Brain microvascular endothelial cell (primary cell): ENCODE measurements around the gene C1orf50.

Source experiments
- DNase-seq: peaks from one replicate; pipeline ENCODE4 v3.0.0-alpha.2; 2020
- H3K27ac ChIP-seq: fragments of 250-450 bp; sonication (Bioruptor Pico); 2 replicates; pipeline ENCODE4 v1.5.1; 2020; ENCODE audit warnings: mild to moderate bottlenecking, moderate library complexity
- H3K27me3 ChIP-seq: fragments of 250-450 bp; sonication (Bioruptor Pico); replicated peaks from 2 replicates; pipeline ENCODE4 v1.5.1; 2020; ENCODE audit warnings: mild to moderate bottlenecking
- H3K36me3 ChIP-seq: fragments of 250-450 bp; sonication (Bioruptor Pico); replicated peaks from 2 replicates; pipeline ENCODE4 v1.5.1; 2020; ENCODE audit warnings: mild to moderate bottlenecking
- H3K4me3 ChIP-seq: 2 replicates; pipeline ENCODE4 v1.5.1; 2011; ENCODE audit warnings: low read depth, mild to moderate bottlenecking, control low read depth, low read length, moderate library complexity
- in situ Hi-C: cut with HindIII; loops from 2 replicates; pipeline ENCODE4 v1.10.0; 2017; ENCODE audit warnings: low sequenced_read_pairs, low pct_ligation_motif_present
- TF ChIP-seq, protein P1 (sequence below): IDR thresholded peaks from 2 replicates; pipeline ENCODE4 v1.5.1; 2011; ENCODE audit warnings: low read depth, mild to moderate bottlenecking, moderate library complexity, low read length, control low read depth, inconsistent platforms; ENCODE audit errors: missing control alignments

C1orf50 gene

GRCh38 chr1:42761567-42761966 lies 5.5 kb upstream of the C1orf50 start:
- Histone ChIP-seq H3K36me3 (peaks cover 48% of the 10 kb centered on the region), H3K27ac (no peak overlapping the region), H3K4me3 (no peak overlapping the region), H3K27me3 (no peaks in the 10 kb centered on the region)
- in situ Hi-C loops = no loop called here
- TF ChIP-seq, protein P1, sequence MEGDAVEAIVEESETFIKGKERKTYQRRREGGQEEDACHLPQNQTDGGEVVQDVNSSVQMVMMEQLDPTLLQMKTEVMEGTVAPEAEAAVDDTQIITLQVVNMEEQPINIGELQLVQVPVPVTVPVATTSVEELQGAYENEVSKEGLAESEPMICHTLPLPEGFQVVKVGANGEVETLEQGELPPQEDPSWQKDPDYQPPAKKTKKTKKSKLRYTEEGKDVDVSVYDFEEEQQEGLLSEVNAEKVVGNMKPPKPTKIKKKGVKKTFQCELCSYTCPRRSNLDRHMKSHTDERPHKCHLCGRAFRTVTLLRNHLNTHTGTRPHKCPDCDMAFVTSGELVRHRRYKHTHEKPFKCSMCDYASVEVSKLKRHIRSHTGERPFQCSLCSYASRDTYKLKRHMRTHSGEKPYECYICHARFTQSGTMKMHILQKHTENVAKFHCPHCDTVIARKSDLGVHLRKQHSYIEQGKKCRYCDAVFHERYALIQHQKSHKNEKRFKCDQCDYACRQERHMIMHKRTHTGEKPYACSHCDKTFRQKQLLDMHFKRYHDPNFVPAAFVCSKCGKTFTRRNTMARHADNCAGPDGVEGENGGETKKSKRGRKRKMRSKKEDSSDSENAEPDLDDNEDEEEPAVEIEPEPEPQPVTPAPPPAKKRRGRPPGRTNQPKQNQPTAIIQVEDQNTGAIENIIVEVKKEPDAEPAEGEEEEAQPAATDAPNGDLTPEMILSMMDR = no peak
- no peak for DNase-seq

GRCh38 chr1:42762269-42762668 lies 4.8 kb upstream of the C1orf50 start:
- Histone ChIP-seq H3K36me3 (peaks cover 41% of the 10 kb centered on the region), H3K4me3 (no peak overlapping the region), H3K27ac (no peak overlapping the region), H3K27me3 (no peaks in the 10 kb centered on the region)
- DNase-seq = no peak
- in situ Hi-C loops = no loop called here
- TF ChIP-seq, protein P1 = no peak

GRCh38 chr1:42765269-42765668 lies 1.8 kb upstream of the C1orf50 start:
- TF ChIP-seq, protein P1 = no peak
- H3K36me3 ChIP-seq = peaks cover 13% of the 10 kb centered on the region
- no peaks in the 10 kb centered on the region for H3K27me3 ChIP-seq
- in situ Hi-C loops = no loop called here
- peak overlapping the region; percentile 95 for H3K4me3 ChIP-seq
- peak overlapping the region; percentile 44 for H3K27ac ChIP-seq
- no peak for DNase-seq

GRCh38 chr1:42765832-42766740 lies 963 bp upstream of the C1orf50 start:
- in situ Hi-C loops = no loop called here
- TF ChIP-seq, protein P1 = peak; percentile 71
- Histone ChIP-seq H3K4me3 (peak overlapping the region; percentile 95), H3K36me3 (peaks cover 8% of the 10 kb centered on the region), H3K27me3 (no peaks in the 10 kb centered on the region), H3K27ac (peak overlapping the region; percentile 44)
- DNase-seq = peak; percentile 76

DNA sequence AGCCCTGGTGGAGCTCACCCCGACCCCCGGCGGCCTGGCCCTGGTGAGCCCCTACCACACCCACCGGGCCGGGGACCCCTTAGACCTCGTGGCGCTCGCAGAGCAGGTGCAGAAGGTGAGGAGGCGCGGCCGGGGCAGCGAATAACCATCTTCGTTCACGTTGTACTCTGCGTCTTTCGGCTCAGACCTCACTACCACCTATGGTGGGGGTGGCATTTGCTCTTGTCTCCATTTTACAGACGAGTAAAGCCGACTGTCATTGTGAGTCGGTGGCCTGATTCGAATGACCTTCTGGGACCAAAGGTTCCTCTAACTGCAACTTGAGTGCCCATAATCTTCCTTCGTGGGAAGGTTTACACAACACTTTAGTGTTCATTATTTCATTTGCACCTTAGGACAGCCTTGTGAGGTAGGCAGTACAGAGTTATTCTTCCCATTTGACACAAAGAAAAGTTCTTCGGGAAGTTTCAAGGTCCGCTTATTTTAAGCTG lies 506 bp downstream of the C1orf50 start:
- no peaks in the 10 kb centered on the region for H3K27me3 ChIP-seq
- in situ Hi-C loops = no loop called here
- peak overlapping the region; percentile 95 for H3K4me3 ChIP-seq
- H3K36me3 ChIP-seq = peaks cover 2% of the 10 kb centered on the region
- TF ChIP-seq, protein P1 = no peak
- no peak for DNase-seq
- peak overlapping the region; percentile 58 for H3K27ac ChIP-seq
